GM13977 (cell line): ENCODE results near the gene WDR45B.

Experiments
- DNase-seq: peaks from one replicate; pipeline ENCODE4 v3.0.0; 2012; ENCODE audit warnings: low spot score
- CTCF ChIP-seq: IDR thresholded peaks from 2 replicates; pipeline ENCODE4 v1.5.1; 2012; ENCODE audit warnings: mild to moderate bottlenecking, control low read depth; ENCODE audit not compliant: insufficient read depth; ENCODE audit errors: extremely low read depth, missing control alignments
- in situ Hi-C: fragments of 300-500 bp; cut with MboI; formaldehyde crosslinking; loops from one replicate; pipeline ENCODE4 v1.12.0; 2022; ENCODE audit warnings: low sequenced_read_pairs, low pct_unique_long_range_greater_than_20kb, mixed read lengths, inconsistent platforms; ENCODE audit not compliant: unreplicated experiment

WDR45B gene

GRCh38 chr17:82642022-82642421 lies 6.2 kb downstream of the WDR45B start:
- no peak for TF ChIP-seq CTCF
- no peak for DNase-seq
- in situ Hi-C loops = no loop called here

DNA sequence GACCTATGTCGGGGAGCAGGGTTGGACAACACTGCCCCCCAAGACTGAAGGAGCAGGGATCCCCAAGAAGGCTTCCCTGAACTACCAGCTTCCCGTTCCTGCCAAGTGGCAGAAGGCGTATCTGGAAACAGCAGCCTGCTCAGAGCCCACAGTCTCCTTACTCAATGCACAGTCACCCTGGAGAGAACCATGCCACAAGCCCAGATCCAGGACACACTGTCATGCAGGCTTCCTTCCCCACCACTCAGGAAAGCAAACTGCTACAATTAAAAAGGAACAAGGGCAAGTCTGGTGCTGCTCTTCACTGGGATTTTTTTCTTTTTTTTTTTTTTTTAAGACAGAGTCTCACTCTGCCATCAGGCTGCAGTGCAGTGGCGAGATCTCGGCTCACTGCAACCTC lies 8.2 kb downstream of the WDR45B start:
- in situ Hi-C loops = no loop called here
- DNase-seq = no peak
- TF ChIP-seq CTCF = no peak

DNA sequence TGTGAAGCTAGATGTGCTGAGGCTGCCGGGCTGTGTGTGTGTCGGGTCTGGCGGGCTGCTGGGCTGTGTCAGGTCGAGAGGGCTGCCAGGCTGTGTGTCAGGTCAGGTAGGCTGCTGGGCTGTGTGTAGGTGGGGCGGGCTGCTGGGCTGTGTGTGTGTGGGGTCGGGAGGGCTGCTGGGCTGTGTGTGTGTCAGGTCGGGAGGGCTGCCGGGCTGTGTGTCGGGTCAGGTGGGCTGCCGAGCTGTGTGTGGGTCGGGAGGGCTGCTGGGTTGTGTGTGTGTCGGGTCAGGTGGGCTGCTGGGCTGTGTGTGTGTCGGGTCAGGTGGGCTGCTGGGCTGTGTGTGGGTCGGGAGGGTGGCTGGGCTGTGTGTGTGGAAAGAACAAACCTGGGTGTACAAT lies 8.6 kb downstream of the WDR45B start:
- in situ Hi-C loops = no loop called here
- no peak for DNase-seq
- no peak for TF ChIP-seq CTCF

- DNase-seq = no peak
- no peak for TF ChIP-seq CTCF
- in situ Hi-C loops = no loop called here
Measured at GRCh38 chr17:82638183-82638773, 10.0 kb downstream of the WDR45B start.

GRCh38 chr17:82636626-82637598 lies 11.3 kb downstream of the WDR45B start:
- in situ Hi-C loops = no loop called here
- no peak for DNase-seq
- TF ChIP-seq CTCF = no peak

GRCh38 chr17:82633343-82633742 lies 14.9 kb downstream of the WDR45B start:
- in situ Hi-C loops = no loop called here

More at GRCh38 chr17:82633343-82633742, 14.9 kb downstream of the WDR45B start:
- no peak for DNase-seq
- no peak for TF ChIP-seq CTCF
